Measurements from ENCODE around the gene SERINC5. TPM values are rescaled to one million over a fixed set of nuclear protein-coding genes. Genes with fewer than 3 reads are reported as not detected.
"Not testable (repeated sequence)": the region's sequence is repeated elsewhere in the genome, so short reads cannot be mapped to it uniquely, and the experiment has no call there.

The SERINC5 gene
- total RNA-seq, 6 experiments from 2014 or later: 16.4 to 28.1 (median 19.9) TPM

- peak overlapping the region; percentile 70; the same call in 1 of the 2 replicates for H3K27ac Mint-ChIP-seq
- no peaks in the 10 kb centered on the region for H3K9me3 Mint-ChIP-seq
- H3K27me3 Mint-ChIP-seq (ENCODE audit: insufficient read depth): peaks cover 2% of the 10 kb centered on the region; the same call in 1 of the 2 replicates
- H3K4me3 Mint-ChIP-seq: no peak overlapping the region; the same call in 1 of the 2 replicates
- no peak for TF ChIP-seq CTCF (IDR thresholded peaks at IDR 0.05)
- H3K36me3 Mint-ChIP-seq (ENCODE audit: low read depth): peaks cover 12% of the 10 kb centered on the region
- H3K4me1 Mint-ChIP-seq (ENCODE audit: low read depth): peaks cover 12% of the 10 kb centered on the region; the same call in 1 of the 2 replicates
- DNase-seq: no peak
These were observed 114.2 kb downstream of the SERINC5 start for GRCh38 chr5:80141681-80142080.

- Mint-ChIP-seq H3K27ac (peak overlapping the region; percentile 70), H3K36me3 (ENCODE audit: low read depth) (peaks cover 12% of the 10 kb centered on the region), H3K4me3 (no peak overlapping the region; the same call in 1 of the 2 replicates), H3K27me3 (ENCODE audit: insufficient read depth) (peaks cover 2% of the 10 kb centered on the region; the same call in 1 of the 2 replicates), H3K4me1 (ENCODE audit: low read depth) (peaks cover 12% of the 10 kb centered on the region; the same call in 1 of the 2 replicates), H3K9me3 (no peaks in the 10 kb centered on the region)
- no peak for TF ChIP-seq CTCF (IDR thresholded peaks at IDR 0.05)
- peak; percentile 53 for DNase-seq
These were observed 114.6 kb downstream of the SERINC5 start for GRCh38 chr5:80141147-80141671.

- Mint-ChIP-seq H3K4me3 (no peak overlapping the region), H3K27me3 (ENCODE audit: insufficient read depth) (peaks cover 3% of the 10 kb centered on the region), H3K9me3 (no peaks in the 10 kb centered on the region), H3K4me1 (ENCODE audit: low read depth) (peaks cover 12% of the 10 kb centered on the region; the same call in 1 of the 2 replicates), H3K36me3 (ENCODE audit: low read depth) (peaks cover 12% of the 10 kb centered on the region), H3K27ac (no peak overlapping the region; the same call in 1 of the 2 replicates)
- TF ChIP-seq CTCF (IDR thresholded peaks at IDR 0.05): no peak
- no peak for DNase-seq
These were observed 115.4 kb downstream of the SERINC5 start for GRCh38 chr5:80140496-80140895.

GRCh38 chr5:80139466-80139972 is 116.3 kb downstream of the SERINC5 start:
- peaks cover 9% of the 10 kb centered on the region for H3K36me3 Mint-ChIP-seq (ENCODE audit: low read depth)
- no peak overlapping the region for H3K27ac Mint-ChIP-seq
- no peaks in the 10 kb centered on the region for H3K9me3 Mint-ChIP-seq
- no peak overlapping the region for H3K4me3 Mint-ChIP-seq
- no peak for TF ChIP-seq CTCF (IDR thresholded peaks at IDR 0.05)
- peaks cover 3% of the 10 kb centered on the region for H3K27me3 Mint-ChIP-seq (ENCODE audit: insufficient read depth)
- no peak for DNase-seq
- H3K4me1 Mint-ChIP-seq (ENCODE audit: low read depth): peaks cover 12% of the 10 kb centered on the region; the same call in 1 of the 2 replicates

GRCh38 chr5:80138486-80138885 is 117.4 kb downstream of the SERINC5 start:
- no peak for DNase-seq
- Mint-ChIP-seq H3K36me3 (ENCODE audit: low read depth) (peaks cover 7% of the 10 kb centered on the region; the same call in 1 of the 2 replicates), H3K4me1 (ENCODE audit: low read depth) (peaks cover 12% of the 10 kb centered on the region; the same call in 1 of the 2 replicates), H3K4me3 (no peak overlapping the region), H3K27ac (no peak overlapping the region), H3K27me3 (ENCODE audit: insufficient read depth) (peaks cover 3% of the 10 kb centered on the region), H3K9me3 (no peaks in the 10 kb centered on the region)
- no peak for TF ChIP-seq CTCF (IDR thresholded peaks at IDR 0.05)

- DNase-seq; H3K27me3 Mint-ChIP-seq (ENCODE audit: insufficient read depth); H3K4me3 Mint-ChIP-seq; H3K36me3 Mint-ChIP-seq (ENCODE audit: low read depth); H3K27ac Mint-ChIP-seq; H3K9me3 Mint-ChIP-seq: not testable (repeated sequence)
- H3K4me1 Mint-ChIP-seq (ENCODE audit: low read depth): peaks cover 11% of the 10 kb centered on the region; the same call in 1 of the 2 replicates
These were observed 119.0 kb downstream of the SERINC5 start for GRCh38 chr5:80136798-80137197.
